Suprapubic skin (tissue), 4 donors: ENCODE data around the gene GFOD1. TPM values are rescaled to one million over a fixed set of nuclear protein-coding genes. Genes with fewer than 3 reads are reported as not detected.

ENCODE experiments used
- DNase-seq, 2 donors: peaks; one replicate each; pipeline ENCODE4 v3.0.0-alpha.2; 2019; ENCODE audit warnings: low spot score in 2 of 2
- H3K27ac ChIP-seq: fragments of 200-600 bp; sonication (generic); one replicate; pipeline ENCODE4 v1.5.1; 2019
- H3K27me3 ChIP-seq: fragments of 200-600 bp; sonication (generic); one replicate; pipeline ENCODE4 v1.5.1; 2019
- H3K36me3 ChIP-seq: fragments of 200-600 bp; sonication (generic); one replicate; pipeline ENCODE4 v1.5.1; 2019
- H3K4me1 ChIP-seq: fragments of 200-600 bp; sonication (generic); one replicate; pipeline ENCODE4 v1.5.1; 2019
- H3K4me3 ChIP-seq: fragments of 200-600 bp; sonication (generic); one replicate; pipeline ENCODE4 v1.5.1; 2019; ENCODE audit warnings: mild to moderate bottlenecking
- H3K9me3 ChIP-seq: fragments of 200-600 bp; sonication (generic); one replicate; pipeline ENCODE4 v1.5.1; 2019
- EP300 ChIP-seq: sonication (generic); formaldehyde crosslinking; IDR thresholded peaks from one replicate; pipeline ENCODE4 v1.6.1; 2017; ENCODE audit warnings: antibody characterized with exemption
- POLR2A ChIP-seq, 2 donors: fragments of 450-650 bp; IDR thresholded peaks; one replicate each; pipeline ENCODE4 v1.6.1; 2017; ENCODE audit warnings: antibody characterized with exemption in 2 of 2, mild to moderate bottlenecking in 2 of 2, moderate library complexity in 2 of 2
- POLR2AphosphoS5 ChIP-seq, 3 donors: sonication (generic); formaldehyde crosslinking; IDR thresholded peaks; one replicate each; pipeline ENCODE4 v1.6.1; 2017; ENCODE audit warnings: antibody characterized with exemption in 3 of 3
- WGBS: methylation state at CpG from one replicate; pipeline ENCODE4 v1.1.5; 2018; 5-methylcytosine and 5-hydroxymethylcytosine counted together
- total RNA-seq, 4 donors: library from RNA; depleted of rRNA; stranded (reverse); fragments of >200 nt; gene quantifications; one replicate each; pipeline ENCODE4 v1.1.0, GENCODE V29; 2016
- TF ChIP-seq, protein P1 (sequence below), 2 donors: fragments of 200-600 bp in 1 of 2; fragments of 450-650 bp in 1 of 2; sonication (generic) in 1 of 2; IDR thresholded peaks; one replicate each; pipeline ENCODE4 v1.5.1; 2016 to 2019; ENCODE audit warnings: antibody characterized with exemption in 2 of 2, mild to moderate bottlenecking in 1 of 2, moderate library complexity in 1 of 2

Gene GFOD1
- total RNA-seq, 4 donors from 2014 or later, result 7.5 to 15.2 (median 13.7) TPM

DNA sequence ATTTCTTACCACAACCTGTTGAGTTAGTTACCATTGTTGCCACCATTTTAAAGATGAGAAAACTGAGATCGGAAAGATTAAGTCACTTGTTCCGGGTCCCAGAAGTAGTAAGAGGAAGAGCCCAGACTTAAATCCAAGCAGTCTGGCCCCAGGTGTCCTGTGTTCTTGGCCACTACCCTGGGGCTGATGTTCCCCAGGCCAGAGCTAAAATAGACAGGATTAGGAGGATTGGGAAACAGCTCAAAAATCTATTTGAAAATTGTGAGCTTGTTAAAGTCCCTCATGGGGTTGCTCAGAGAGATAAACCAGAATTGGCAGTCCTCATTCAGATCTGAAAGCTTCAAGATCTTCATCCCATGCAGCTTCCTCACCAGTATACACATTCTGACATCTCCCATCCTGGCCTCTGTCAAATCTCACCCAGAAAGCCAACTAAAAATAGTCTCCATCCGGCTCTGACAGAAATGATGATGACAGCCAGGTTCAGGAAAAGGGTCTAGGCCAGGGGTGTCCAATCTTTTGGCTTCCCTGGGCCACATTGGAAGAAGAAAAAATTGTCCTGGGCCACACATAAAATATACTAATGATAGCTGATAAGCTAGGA is 62.0 kb downstream of the GFOD1 start:
- DNase-seq, result no peak

DNA sequence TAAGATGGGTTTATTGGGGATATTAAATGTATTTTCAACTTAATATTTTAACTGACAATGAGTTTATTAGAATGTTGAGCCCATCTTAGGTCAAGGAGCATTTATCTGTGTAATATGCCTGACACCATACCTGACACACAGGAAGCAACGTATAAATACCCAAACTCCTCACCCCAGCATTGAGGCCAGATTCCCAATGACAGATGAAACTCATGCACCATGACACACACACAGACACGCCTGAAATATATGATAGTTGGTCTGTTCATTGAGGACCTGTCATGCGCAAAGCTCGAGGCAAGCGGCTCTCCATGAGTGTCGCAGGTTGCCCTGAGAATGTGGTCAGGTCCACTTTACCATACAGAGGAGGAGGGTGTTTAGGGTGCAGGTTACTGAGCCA is 64.1 kb downstream of the GFOD1 start:
- WGBS, result 89% methylated on average over 6 of the region's 6 CpGs
- Histone ChIP-seq H3K4me3 (no peak overlapping the region), H3K9me3 (no peaks in the 10 kb centered on the region), H3K27ac (no peak overlapping the region), H3K27me3 (no peaks in the 10 kb centered on the region), H3K36me3 (no peaks in the 10 kb centered on the region), H3K4me1 (peaks cover 15% of the 10 kb centered on the region)
- TF ChIP-seq, protein P1, sequence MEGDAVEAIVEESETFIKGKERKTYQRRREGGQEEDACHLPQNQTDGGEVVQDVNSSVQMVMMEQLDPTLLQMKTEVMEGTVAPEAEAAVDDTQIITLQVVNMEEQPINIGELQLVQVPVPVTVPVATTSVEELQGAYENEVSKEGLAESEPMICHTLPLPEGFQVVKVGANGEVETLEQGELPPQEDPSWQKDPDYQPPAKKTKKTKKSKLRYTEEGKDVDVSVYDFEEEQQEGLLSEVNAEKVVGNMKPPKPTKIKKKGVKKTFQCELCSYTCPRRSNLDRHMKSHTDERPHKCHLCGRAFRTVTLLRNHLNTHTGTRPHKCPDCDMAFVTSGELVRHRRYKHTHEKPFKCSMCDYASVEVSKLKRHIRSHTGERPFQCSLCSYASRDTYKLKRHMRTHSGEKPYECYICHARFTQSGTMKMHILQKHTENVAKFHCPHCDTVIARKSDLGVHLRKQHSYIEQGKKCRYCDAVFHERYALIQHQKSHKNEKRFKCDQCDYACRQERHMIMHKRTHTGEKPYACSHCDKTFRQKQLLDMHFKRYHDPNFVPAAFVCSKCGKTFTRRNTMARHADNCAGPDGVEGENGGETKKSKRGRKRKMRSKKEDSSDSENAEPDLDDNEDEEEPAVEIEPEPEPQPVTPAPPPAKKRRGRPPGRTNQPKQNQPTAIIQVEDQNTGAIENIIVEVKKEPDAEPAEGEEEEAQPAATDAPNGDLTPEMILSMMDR (IDR thresholded peaks at IDR 0.05), result no peak
- TF ChIP-seq POLR2A (IDR thresholded peaks at IDR 0.05) (no peak), POLR2AphosphoS5 (IDR thresholded peaks at IDR 0.05) (no peak), EP300 (no peak)
- DNase-seq, result no peak

More for the DNA sequence above, 62.0 kb downstream of the GFOD1 start:
- Histone ChIP-seq H3K27ac (no peak overlapping the region), H3K4me1 (peaks cover 25% of the 10 kb centered on the region), H3K27me3 (no peaks in the 10 kb centered on the region), H3K36me3 (no peaks in the 10 kb centered on the region), H3K4me3 (no peak overlapping the region), H3K9me3 (no peaks in the 10 kb centered on the region)
- 47% methylated on average over 3 of the region's 3 CpGs for WGBS
- TF ChIP-seq, protein P1 (IDR thresholded peaks at IDR 0.05), result no peak
- TF ChIP-seq EP300 (no peak), POLR2A (IDR thresholded peaks at IDR 0.05) (no peak), POLR2AphosphoS5 (IDR thresholded peaks at IDR 0.05) (no peak)

DNA sequence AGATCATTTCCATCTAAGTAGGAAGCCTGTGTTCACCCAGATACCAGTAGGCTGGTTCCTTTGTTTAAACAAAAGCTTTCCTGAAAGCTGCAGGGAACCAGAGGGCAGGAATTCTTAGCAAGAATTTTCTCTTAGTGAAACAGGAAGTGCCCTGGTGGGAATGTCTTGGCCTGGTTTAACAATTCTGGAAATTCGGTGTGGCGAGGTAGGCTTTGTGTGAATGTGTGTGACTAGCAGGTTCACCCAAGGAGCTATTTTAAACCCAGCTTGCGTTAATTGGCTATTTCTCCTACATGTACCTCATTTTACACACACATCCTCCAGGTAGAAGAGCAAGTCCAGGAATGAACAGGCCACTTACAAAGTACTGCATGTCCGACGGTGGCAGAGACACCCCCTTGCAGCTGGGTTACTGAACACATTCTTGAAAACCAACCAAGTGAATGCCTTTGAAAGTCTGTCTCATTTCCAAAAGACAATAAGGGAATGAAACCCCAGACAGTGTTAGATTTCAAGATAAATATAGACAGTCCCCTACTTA is 64.6 kb downstream of the GFOD1 start:
- no peaks in the 10 kb centered on the region for H3K27me3 ChIP-seq
- 58% methylated on average over 5 of the region's 5 CpGs for WGBS
- no peak overlapping the region for H3K27ac ChIP-seq
- H3K9me3 ChIP-seq, result no peaks in the 10 kb centered on the region
- H3K4me1 ChIP-seq, result peaks cover 15% of the 10 kb centered on the region
- TF ChIP-seq, protein P1 (IDR thresholded peaks at IDR 0.05), result no peak
- no peak for TF ChIP-seq POLR2A (IDR thresholded peaks at IDR 0.05)
- TF ChIP-seq POLR2AphosphoS5 (IDR thresholded peaks at IDR 0.05), result no peak
- TF ChIP-seq EP300, result no peak
- DNase-seq, result no peak
- H3K36me3 ChIP-seq, result no peaks in the 10 kb centered on the region
- no peak overlapping the region for H3K4me3 ChIP-seq

DNA sequence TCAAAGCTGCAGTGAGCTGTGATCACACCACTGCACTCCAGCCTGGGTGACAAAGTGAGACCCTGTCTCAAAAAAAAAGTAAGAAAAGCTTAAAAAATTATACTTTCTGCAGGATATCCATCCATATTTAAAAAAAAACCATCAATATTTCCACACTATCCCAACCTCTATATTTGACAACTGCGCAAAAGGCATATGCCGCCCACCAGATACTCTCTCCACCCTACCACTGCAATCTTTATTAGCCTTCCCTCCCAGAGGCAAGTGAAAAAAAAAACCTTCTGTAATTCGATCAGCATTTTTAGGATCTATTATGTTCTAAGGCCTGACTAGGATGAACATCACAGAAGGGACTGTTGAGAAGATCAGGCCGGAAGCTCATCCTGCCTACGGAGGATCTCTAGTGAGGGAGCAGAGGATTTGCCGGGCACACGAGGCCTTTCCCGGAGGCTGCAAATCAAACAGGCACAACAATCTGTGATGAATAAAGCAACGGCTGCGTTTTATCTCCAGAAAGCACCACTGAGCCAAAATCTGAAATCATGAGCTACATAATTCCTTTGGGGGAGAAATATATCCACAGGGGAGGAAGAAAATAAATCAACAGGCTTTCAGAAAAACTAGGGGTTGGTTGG is 65.9 kb downstream of the GFOD1 start:
- Histone ChIP-seq H3K27me3 (no peaks in the 10 kb centered on the region), H3K4me1 (peaks cover 15% of the 10 kb centered on the region), H3K27ac (no peak overlapping the region), H3K9me3 (no peaks in the 10 kb centered on the region), H3K36me3 (no peaks in the 10 kb centered on the region), H3K4me3 (no peak overlapping the region)
- 75% methylated on average over 10 of the region's 10 CpGs for WGBS
- TF ChIP-seq POLR2AphosphoS5 (IDR thresholded peaks at IDR 0.05) (no peak), EP300 (no peak), POLR2A (IDR thresholded peaks at IDR 0.05) (no peak)
- TF ChIP-seq, protein P1 (IDR thresholded peaks at IDR 0.05), result no peak
- DNase-seq, result no peak

DNA sequence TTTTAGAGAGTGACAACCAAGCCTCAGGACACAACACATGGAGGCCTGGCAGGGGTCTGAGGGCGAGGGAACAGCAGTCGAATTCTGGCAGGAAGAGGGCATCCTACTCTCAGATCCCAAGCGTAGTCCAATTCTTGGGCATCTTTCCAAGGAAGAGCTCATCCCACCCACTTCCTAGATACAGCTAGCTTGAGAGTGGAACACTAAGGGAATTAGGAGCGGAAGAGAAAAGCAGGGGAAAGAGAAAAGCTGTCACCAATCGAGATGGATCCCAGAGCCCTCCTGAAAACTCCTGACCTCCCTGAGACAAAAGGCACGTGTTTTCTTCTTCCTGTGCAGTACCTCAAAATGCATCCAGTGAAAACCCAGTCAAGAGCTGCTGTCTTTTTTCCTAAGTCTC is 67.1 kb downstream of the GFOD1 start:
- no peak for TF ChIP-seq POLR2AphosphoS5 (IDR thresholded peaks at IDR 0.05)
- TF ChIP-seq, protein P1 (IDR thresholded peaks at IDR 0.05), result no peak
- TF ChIP-seq EP300, result no peak
- TF ChIP-seq POLR2A (IDR thresholded peaks at IDR 0.05), result no peak
- no peaks in the 10 kb centered on the region for H3K27me3 ChIP-seq
- no peak overlapping the region for H3K27ac ChIP-seq
- 62% methylated on average over 6 of the region's 6 CpGs for WGBS
- H3K9me3 ChIP-seq, result no peaks in the 10 kb centered on the region
- H3K36me3 ChIP-seq, result no peaks in the 10 kb centered on the region
- H3K4me3 ChIP-seq, result no peak overlapping the region
- peaks cover 15% of the 10 kb centered on the region for H3K4me1 ChIP-seq
- no peak for DNase-seq
